Mesenchymal stem cell (in vitro differentiated cells and primary cell): ENCODE results near the gene EFNA5.
A peak's percentile ranks its signal among the peaks of the same experiment; 100 is the strongest.

Source experiments
- DNase-seq: peaks from one replicate; pipeline ENCODE4 v3.0.0-alpha.2; 2013
- H2AFZ ChIP-seq: one replicate; pipeline ENCODE4 v1.6.1; 2013; ENCODE audit warnings: low read depth, mild to moderate bottlenecking, control low read depth, inconsistent platforms, low read length, moderate library complexity
- H2AK5ac ChIP-seq: 2 replicates; pipeline ENCODE4 v1.6.1; 2013; ENCODE audit warnings: low read length, moderate library complexity, mild to moderate bottlenecking, inconsistent platforms; ENCODE audit not compliant: severe bottlenecking
- H2BK120ac ChIP-seq: one replicate; pipeline ENCODE4 v1.6.1; 2013; ENCODE audit warnings: low read depth, mild to moderate bottlenecking, inconsistent platforms, low read length, moderate library complexity
- H2BK12ac ChIP-seq, 2 experiments: one replicate each; pipeline ENCODE4 v1.6.1; 2013; ENCODE audit warnings: inconsistent platforms in 2 of 2, low read length in 2 of 2, mild to moderate bottlenecking in 2 of 2, moderate library complexity in 2 of 2, control low read depth in 1 of 2
- H2BK15ac ChIP-seq: one replicate; pipeline ENCODE4 v1.6.1; 2013; ENCODE audit warnings: mild to moderate bottlenecking, low read depth, inconsistent platforms; ENCODE audit not compliant: poor library complexity, severe bottlenecking
- H2BK5ac ChIP-seq: 2 replicates; pipeline ENCODE4 v1.6.1; 2013; ENCODE audit warnings: low read depth, mild to moderate bottlenecking, low read length, control low read depth, inconsistent platforms; ENCODE audit not compliant: poor library complexity, severe bottlenecking
- H3K14ac ChIP-seq, 2 experiments: one replicate each; pipeline ENCODE4 v1.6.1; 2013; ENCODE audit warnings: inconsistent platforms in 2 of 2, low read length in 2 of 2, control low read depth in 1 of 2, mild to moderate bottlenecking in 1 of 2, moderate library complexity in 1 of 2
- H3K18ac ChIP-seq, 2 experiments: one replicate each; pipeline ENCODE4 v1.6.1; 2013; ENCODE audit warnings: inconsistent platforms in 2 of 2, low read length in 2 of 2, control low read depth in 1 of 2, low read depth in 1 of 2, mild to moderate bottlenecking in 1 of 2
- H3K23ac ChIP-seq, 2 experiments: one replicate each; pipeline ENCODE4 v1.6.1; 2013; ENCODE audit warnings: inconsistent platforms in 2 of 2, low read length in 2 of 2, mild to moderate bottlenecking in 2 of 2, moderate library complexity in 2 of 2, control low read depth in 1 of 2
- H3K27ac ChIP-seq: 2 replicates; pipeline ENCODE4 v1.5.1; 2013; ENCODE audit warnings: mild to moderate bottlenecking, moderate library complexity, low read length, control low read depth, inconsistent platforms; ENCODE audit not compliant: poor library complexity, severe bottlenecking
- H3K27me3 ChIP-seq, 2 experiments: 2 replicates each; pipeline versions ENCODE4 v1.6.1 to v1.7.0; 2013; ENCODE audit warnings: low read length in 2 of 2, mild to moderate bottlenecking in 2 of 2, moderate library complexity in 2 of 2, control low read depth in 1 of 2, inconsistent platforms in 1 of 2; ENCODE audit not compliant: control insufficient read depth in 1 of 2, insufficient read depth in 1 of 2
- H3K36me3 ChIP-seq, 2 experiments: 2 replicates each; pipeline versions ENCODE4 v1.6.1 to v1.7.0; 2013; ENCODE audit warnings: low read length in 2 of 2, control low read depth in 1 of 2, inconsistent platforms in 1 of 2, low read depth in 1 of 2, mild to moderate bottlenecking in 1 of 2; ENCODE audit not compliant: insufficient read depth in 2 of 2, control insufficient read depth in 1 of 2
- H3K4ac ChIP-seq, 2 experiments: one replicate each; pipeline ENCODE4 v1.6.1; 2013; ENCODE audit warnings: inconsistent platforms in 2 of 2, low read length in 2 of 2, mild to moderate bottlenecking in 2 of 2, moderate library complexity in 2 of 2, control low read depth in 1 of 2, low read depth in 1 of 2
- H3K4me1 ChIP-seq: 2 replicates; pipeline ENCODE4 v1.6.1; 2013; ENCODE audit warnings: low read depth, low read length, control low read depth; ENCODE audit not compliant: control insufficient read depth, insufficient read depth
- H3K4me2 ChIP-seq: 2 replicates; pipeline ENCODE4 v1.6.1; 2013; ENCODE audit warnings: low read length, mild to moderate bottlenecking, inconsistent platforms; ENCODE audit not compliant: poor library complexity, severe bottlenecking
- H3K4me3 ChIP-seq, 2 experiments: 2 replicates each; pipeline versions ENCODE4 v1.5.1 to v1.7.0; 2013; ENCODE audit warnings: low read length in 2 of 2, mild to moderate bottlenecking in 2 of 2, control low read depth in 1 of 2, low read depth in 1 of 2; ENCODE audit not compliant: insufficient read depth in 1 of 2
- H3K79me1 ChIP-seq: replicated peaks from 2 replicates; pipeline ENCODE4 v1.6.1; 2013; ENCODE audit warnings: mild to moderate bottlenecking, control low read depth, low read length, inconsistent platforms; ENCODE audit not compliant: poor library complexity, severe bottlenecking
- H3K9ac ChIP-seq: 2 replicates; pipeline ENCODE4 v1.7.0; 2013; ENCODE audit warnings: mild to moderate bottlenecking, low read length, moderate library complexity
- H3K9me3 ChIP-seq: 2 replicates; pipeline ENCODE4 v1.7.0; 2013; ENCODE audit warnings: mild to moderate bottlenecking, low read length; ENCODE audit not compliant: control insufficient read depth
- H4K8ac ChIP-seq: one replicate; pipeline ENCODE4 v1.6.1; 2013; ENCODE audit warnings: inconsistent platforms, mild to moderate bottlenecking, low read length, moderate library complexity
- H4K91ac ChIP-seq: one replicate; pipeline ENCODE4 v1.6.1; 2013; ENCODE audit warnings: mild to moderate bottlenecking, low read length, inconsistent platforms
- WGBS: methylation state at CpG from one replicate; pipeline ENCODE4 v1.1.7; 2013; ENCODE audit warnings: mixed read lengths; 5-methylcytosine and 5-hydroxymethylcytosine counted together

The EFNA5 gene

DNA sequence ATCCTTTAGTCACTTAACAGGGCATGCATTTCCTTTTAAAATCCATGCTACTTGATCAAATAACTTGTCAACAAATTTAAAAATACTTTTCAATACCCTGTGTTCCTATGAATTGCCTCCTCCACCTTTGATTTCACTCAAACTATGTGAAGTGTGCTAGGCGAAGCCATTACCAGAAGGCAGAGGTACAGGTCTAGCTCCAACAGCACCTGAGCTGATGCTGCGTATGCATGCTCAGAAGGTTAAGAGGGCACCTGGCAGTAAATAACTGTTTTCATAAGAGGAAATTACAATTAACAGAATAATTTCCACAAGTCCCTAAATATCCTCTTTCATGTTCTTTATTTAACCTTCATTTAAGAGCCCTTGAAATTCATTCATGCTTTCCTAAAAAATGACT is 251.8 kb downstream of the EFNA5 start:
- Histone ChIP-seq H2BK120ac (no peak overlapping the region), H3K23ac (no peak overlapping the region), H2BK5ac (no peak overlapping the region), H3K4me2 (no peak overlapping the region), H4K8ac (no peak overlapping the region), H3K4me1 (peaks cover 6% of the 10 kb centered on the region), H3K9ac (no peak overlapping the region), H3K27me3 (no peaks in the 10 kb centered on the region), H2AFZ (no peak overlapping the region), H3K4me3 (no peak overlapping the region), H3K79me1 (peaks cover 3% of the 10 kb centered on the region), H3K18ac (peak overlapping the region in 1 of 2 experiments; percentile 18), H2AK5ac (peak overlapping the region; percentile 8), H3K9me3 (no peaks in the 10 kb centered on the region), H2BK12ac (no peak overlapping the region), H3K14ac (no peak overlapping the region), H3K36me3 (no peaks in the 10 kb centered on the region), H3K4ac (no peak overlapping the region), H2BK15ac (no peak overlapping the region), H4K91ac (no peak overlapping the region), H3K27ac (peak overlapping the region; percentile 57)
- 100% methylated on average over 2 of the region's 2 CpGs for WGBS
- DNase-seq, result no peak

DNA sequence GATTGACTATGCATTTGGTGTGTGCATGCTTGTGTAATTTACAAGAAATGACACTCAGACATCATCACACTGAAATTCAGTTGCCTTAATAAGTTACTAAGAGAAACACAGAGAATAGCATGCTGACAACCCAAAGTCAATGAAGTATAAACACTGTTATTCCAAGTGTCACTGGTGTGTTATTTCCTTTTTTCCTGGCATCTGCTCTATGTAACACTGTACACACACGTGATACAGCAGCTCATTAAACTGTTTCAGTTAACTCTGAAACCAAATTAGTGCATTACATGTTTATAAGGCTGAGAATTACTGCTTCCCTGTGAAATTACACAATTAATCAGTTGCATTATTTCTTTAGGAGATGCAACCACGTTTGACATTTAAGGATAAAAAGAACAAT is 252.7 kb downstream of the EFNA5 start:
- Histone ChIP-seq H3K4me1 (peaks cover 6% of the 10 kb centered on the region), H3K23ac (no peak overlapping the region), H2AK5ac (no peak overlapping the region), H3K36me3 (no peaks in the 10 kb centered on the region), H3K4ac (no peak overlapping the region), H3K14ac (no peak overlapping the region), H2BK120ac (no peak overlapping the region), H4K91ac (no peak overlapping the region), H3K9me3 (no peaks in the 10 kb centered on the region), H3K27me3 (no peaks in the 10 kb centered on the region), H2BK5ac (no peak overlapping the region), H3K9ac (no peak overlapping the region), H2BK12ac (no peak overlapping the region), H2BK15ac (no peak overlapping the region), H3K18ac (no peak overlapping the region), H2AFZ (no peak overlapping the region), H4K8ac (no peak overlapping the region), H3K27ac (peak overlapping the region; percentile 82), H3K4me3 (no peak overlapping the region), H3K4me2 (no peak overlapping the region), H3K79me1 (peaks cover 3% of the 10 kb centered on the region)
- 67% methylated on average over 1 of the region's 2 CpGs for WGBS
- peak; percentile 31 for DNase-seq

DNA sequence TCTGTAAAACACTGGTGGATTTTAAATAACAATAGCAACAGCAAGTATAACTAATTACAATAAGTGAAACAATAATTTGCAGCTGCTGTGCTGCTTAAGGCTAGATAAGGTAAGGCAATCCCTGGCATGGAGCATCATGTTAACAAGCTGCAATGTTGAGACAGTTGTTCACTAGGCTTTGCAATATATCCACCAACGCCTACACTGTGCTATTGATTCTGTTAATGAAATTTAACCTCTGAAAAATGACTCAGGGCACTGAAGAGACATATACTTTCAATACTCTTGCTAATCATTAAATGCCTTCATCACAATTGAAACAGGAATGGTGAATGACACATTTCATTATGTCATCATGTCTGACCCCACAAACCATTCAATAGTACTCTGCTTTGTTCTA is 255.0 kb downstream of the EFNA5 start:
- Histone ChIP-seq H3K4me3 (no peak overlapping the region), H2AK5ac (no peak overlapping the region), H3K4me2 (no peak overlapping the region), H3K36me3 (peaks cover 0 to 3% of the 10 kb centered on the region in 2 experiments), H2BK120ac (no peak overlapping the region), H2BK12ac (no peak overlapping the region), H2BK15ac (no peak overlapping the region), H3K9ac (no peak overlapping the region), H3K79me1 (peaks cover 7% of the 10 kb centered on the region), H2BK5ac (no peak overlapping the region), H3K18ac (no peak overlapping the region), H4K8ac (no peak overlapping the region), H3K23ac (no peak overlapping the region), H4K91ac (no peak overlapping the region), H3K27me3 (no peaks in the 10 kb centered on the region), H3K14ac (no peak overlapping the region), H2AFZ (no peak overlapping the region), H3K9me3 (no peaks in the 10 kb centered on the region), H3K4me1 (peaks cover 4% of the 10 kb centered on the region), H3K27ac (no peak overlapping the region), H3K4ac (no peak overlapping the region)
- 93% methylated on average over 1 of the region's 1 CpG for WGBS
- DNase-seq, result no peak

DNA sequence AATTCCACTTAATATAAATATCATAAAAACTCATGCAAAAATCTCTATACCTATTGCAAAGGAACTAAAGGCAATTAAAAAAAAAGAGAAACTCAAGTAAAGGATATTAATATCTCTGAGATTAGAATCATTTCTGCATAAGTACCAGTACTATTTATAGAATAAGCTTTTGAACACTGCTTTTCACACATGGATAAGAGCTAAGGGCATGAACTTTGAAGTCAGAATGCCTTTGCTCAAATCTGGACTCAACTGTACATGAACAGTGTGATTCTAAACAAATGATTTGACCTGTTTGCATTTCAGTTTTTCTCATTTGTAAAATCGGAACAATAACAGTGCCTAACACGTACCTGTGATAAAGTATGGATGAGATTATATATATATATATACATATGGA is 255.9 kb downstream of the EFNA5 start:
- H3K27ac ChIP-seq, result no peak overlapping the region
- H2BK15ac ChIP-seq, result no peak overlapping the region
- no CpG with 5 or more reads among the region's 2 CpGs for WGBS
- H3K27me3 ChIP-seq, result no peaks in the 10 kb centered on the region
- H3K4me2 ChIP-seq, result no peak overlapping the region
- no peak overlapping the region for H2AK5ac ChIP-seq
- H4K91ac ChIP-seq, result no peak overlapping the region
- DNase-seq, result no peak
- peaks cover 7% of the 10 kb centered on the region for H3K79me1 ChIP-seq
- no peak overlapping the region for H3K9ac ChIP-seq
- peaks cover 0 to 3% of the 10 kb centered on the region in 2 experiments for H3K36me3 ChIP-seq
- no peak overlapping the region for H3K23ac ChIP-seq
- H2AFZ ChIP-seq, result no peak overlapping the region
- no peak overlapping the region for H4K8ac ChIP-seq
- H3K4ac ChIP-seq, result no peak overlapping the region
- H3K4me1 ChIP-seq, result peaks cover 4% of the 10 kb centered on the region
- no peak overlapping the region for H2BK5ac ChIP-seq
- H3K18ac ChIP-seq, result no peak overlapping the region
- no peak overlapping the region for H3K14ac ChIP-seq
- H3K4me3 ChIP-seq, result no peak overlapping the region
- no peak overlapping the region for H2BK12ac ChIP-seq
- H2BK120ac ChIP-seq, result no peak overlapping the region
- no peaks in the 10 kb centered on the region for H3K9me3 ChIP-seq
